Keratinocyte (primary cell): ENCODE measurements around the gene NGFR.

Experiments
- EZH2 ChIP-seq: IDR thresholded peaks from one replicate; pipeline ENCODE4 v1.6.1; 2012; ENCODE audit warnings: inconsistent platforms, mild to moderate bottlenecking, low read length, moderate library complexity
- TF ChIP-seq, protein P1 (sequence below), 3 experiments: IDR thresholded peaks in 1 of 3; conservative IDR thresholded peaks in 1 of 3; optimal IDR thresholded peaks in 1 of 3; 2 replicates in 2 of 3; 3 replicates in 1 of 3; pipeline versions ENCODE3 to v1.5.1; 2011; ENCODE audit warnings: low read length in 3 of 3, mild to moderate bottlenecking in 3 of 3, moderate library complexity in 2 of 3, control low read depth in 1 of 3, inconsistent platforms in 1 of 3; ENCODE audit not compliant: insufficient read depth in 2 of 3; ENCODE audit errors: extremely low read depth in 1 of 3

DNA sequence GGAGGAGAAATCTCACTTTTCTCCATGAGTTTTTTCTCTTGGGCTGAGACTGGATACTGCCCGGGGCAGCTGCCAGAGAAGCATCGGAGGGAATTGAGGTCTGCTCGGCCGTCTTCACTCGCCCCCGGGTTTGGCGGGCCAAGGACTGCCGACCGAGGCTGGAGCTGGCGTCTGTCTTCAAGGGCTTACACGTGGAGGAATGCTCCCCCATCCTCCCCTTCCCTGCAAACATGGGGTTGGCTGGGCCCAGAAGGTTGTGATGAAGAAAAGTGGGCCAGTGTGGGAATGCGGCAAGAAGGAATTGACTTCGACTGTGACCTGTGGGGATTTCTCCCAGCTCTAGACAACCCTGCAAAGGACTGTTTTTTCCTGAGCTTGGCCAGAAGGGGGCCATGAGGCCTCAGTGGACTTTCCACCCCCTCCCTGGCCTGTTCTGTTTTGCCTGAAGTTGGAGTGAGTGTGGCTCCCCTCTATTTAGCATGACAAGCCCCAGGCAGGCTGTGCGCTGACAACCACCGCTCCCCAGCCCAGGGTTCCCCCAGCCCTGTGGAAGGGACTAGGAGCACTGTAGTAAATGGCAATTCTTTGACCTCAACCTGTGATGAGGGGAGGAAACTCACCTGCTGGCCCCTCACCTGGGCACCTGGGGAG, 19.1 kb downstream of the NGFR start:
- TF ChIP-seq, protein P1, sequence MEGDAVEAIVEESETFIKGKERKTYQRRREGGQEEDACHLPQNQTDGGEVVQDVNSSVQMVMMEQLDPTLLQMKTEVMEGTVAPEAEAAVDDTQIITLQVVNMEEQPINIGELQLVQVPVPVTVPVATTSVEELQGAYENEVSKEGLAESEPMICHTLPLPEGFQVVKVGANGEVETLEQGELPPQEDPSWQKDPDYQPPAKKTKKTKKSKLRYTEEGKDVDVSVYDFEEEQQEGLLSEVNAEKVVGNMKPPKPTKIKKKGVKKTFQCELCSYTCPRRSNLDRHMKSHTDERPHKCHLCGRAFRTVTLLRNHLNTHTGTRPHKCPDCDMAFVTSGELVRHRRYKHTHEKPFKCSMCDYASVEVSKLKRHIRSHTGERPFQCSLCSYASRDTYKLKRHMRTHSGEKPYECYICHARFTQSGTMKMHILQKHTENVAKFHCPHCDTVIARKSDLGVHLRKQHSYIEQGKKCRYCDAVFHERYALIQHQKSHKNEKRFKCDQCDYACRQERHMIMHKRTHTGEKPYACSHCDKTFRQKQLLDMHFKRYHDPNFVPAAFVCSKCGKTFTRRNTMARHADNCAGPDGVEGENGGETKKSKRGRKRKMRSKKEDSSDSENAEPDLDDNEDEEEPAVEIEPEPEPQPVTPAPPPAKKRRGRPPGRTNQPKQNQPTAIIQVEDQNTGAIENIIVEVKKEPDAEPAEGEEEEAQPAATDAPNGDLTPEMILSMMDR (optimal IDR thresholded peaks at IDR 0.05 in 1 of 3, IDR thresholded peaks at IDR 0.05 in 1 of 3, conservative IDR thresholded peaks at IDR 0.05 in 1 of 3; ENCODE audit: extremely low read depth in 1 of 3, insufficient read depth in 2 of 3, low read length in 3 of 3) = peak in 2 of 3 experiments; percentile 23 to 47
- TF ChIP-seq EZH2 = no peak
